NB4 (cell line): ENCODE measurements around the gene LZTFL1.
A peak's percentile ranks its signal among the peaks of the same experiment; 100 is the strongest.
"Not testable (repeated sequence)": the region's sequence is repeated elsewhere in the genome, so short reads cannot be mapped to it uniquely, and the experiment has no call there.

Experiments used
- DNase-seq: peaks from one replicate; pipeline ENCODE4 v3.0.0; 2010; ENCODE audit warnings: low read depth
- H3K4me3 ChIP-seq: one replicate; pipeline ENCODE4 v1.5.1; 2011; ENCODE audit warnings: mild to moderate bottlenecking, low read depth, low read length, moderate library complexity
- CTCF ChIP-seq: IDR thresholded peaks from one replicate; pipeline ENCODE4 v1.5.1; 2012; ENCODE audit warnings: low read depth, low read length
- MYC ChIP-seq: IDR thresholded peaks from 2 replicates; pipeline ENCODE4 v1.6.1; 2011; ENCODE audit warnings: low read depth, low read length
- POLR2A ChIP-seq: IDR thresholded peaks from 2 replicates; pipeline ENCODE4 v1.6.1; 2011; ENCODE audit warnings: mild to moderate bottlenecking; ENCODE audit not compliant: insufficient read length; ENCODE audit errors: extremely low read depth
- TF ChIP-seq, protein P1 (sequence below): IDR thresholded peaks from 2 replicates; pipeline ENCODE4 v1.6.1; 2011; ENCODE audit warnings: low read depth, low read length

LZTFL1 gene

GRCh38 chr3:45860481-45860880 lies 18.6 kb upstream of the LZTFL1 start:
- H3K4me3 ChIP-seq = no peak overlapping the region
- no peak for TF ChIP-seq POLR2A
- TF ChIP-seq, protein P1, sequence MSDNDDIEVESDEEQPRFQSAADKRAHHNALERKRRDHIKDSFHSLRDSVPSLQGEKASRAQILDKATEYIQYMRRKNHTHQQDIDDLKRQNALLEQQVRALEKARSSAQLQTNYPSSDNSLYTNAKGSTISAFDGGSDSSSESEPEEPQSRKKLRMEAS = no peak
- TF ChIP-seq MYC = no peak
- no peak for TF ChIP-seq CTCF
- no peak for DNase-seq

- TF ChIP-seq CTCF = no peak
- TF ChIP-seq POLR2A = no peak
- TF ChIP-seq, protein P1 = no peak
- TF ChIP-seq MYC = no peak
- no peak overlapping the region for H3K4me3 ChIP-seq
- no peak for DNase-seq
Observed at GRCh38 chr3:45858809-45859543, 17.1 kb upstream of the LZTFL1 start.

GRCh38 chr3:45857024-45857423 lies 15.1 kb upstream of the LZTFL1 start:
- H3K4me3 ChIP-seq, DNase-seq: not testable (repeated sequence)

- H3K4me3 ChIP-seq, DNase-seq: not testable (repeated sequence)
Observed at GRCh38 chr3:45856323-45856722, 14.4 kb upstream of the LZTFL1 start.

GRCh38 chr3:45852828-45853227 lies 10.9 kb upstream of the LZTFL1 start:
- TF ChIP-seq, protein P1 = no peak
- TF ChIP-seq CTCF (no peak), POLR2A (no peak), MYC (no peak)
- H3K4me3 ChIP-seq = no peak overlapping the region
- DNase-seq = no peak

DNA sequence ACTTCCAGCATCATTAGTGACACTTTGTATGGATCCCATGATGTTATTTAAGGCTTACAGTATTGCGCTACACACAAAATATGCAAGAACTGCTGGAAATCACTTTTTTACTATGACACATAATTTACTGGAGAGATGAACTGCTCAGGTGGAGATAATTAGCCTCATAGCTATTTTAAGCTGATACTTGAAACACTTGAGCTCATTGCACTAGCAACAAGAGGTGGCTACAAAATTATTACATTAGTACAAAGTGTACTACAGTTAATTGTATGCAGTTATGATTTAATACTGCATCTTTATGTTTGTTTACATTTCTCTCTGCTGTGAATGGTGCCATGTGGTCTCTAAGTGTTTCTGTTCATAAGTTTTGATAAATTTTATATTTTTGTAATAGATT lies 6.5 kb upstream of the LZTFL1 start:
- TF ChIP-seq, protein P1 = no peak
- TF ChIP-seq CTCF (no peak), MYC (no peak), POLR2A (no peak)
- no peak for DNase-seq
- H3K4me3 ChIP-seq = no peak overlapping the region

GRCh38 chr3:45844616-45845015 lies 2.7 kb upstream of the LZTFL1 start:
- DNase-seq = peak; percentile 12
- TF ChIP-seq, protein P1 = no peak
- TF ChIP-seq POLR2A (no peak), CTCF (no peak), MYC (no peak)
- no peak overlapping the region for H3K4me3 ChIP-seq
